ENCODE measurements around the gene PXDN.

PXDN gene

GRCh38 chr2:1674276-1674675, 70.0 kb downstream of the PXDN start:
- no peak for DNase-seq (ENCODE audit: low read depth)
- no peak overlapping the region for H3K4me3 ChIP-seq (ENCODE audit: low read length)
- no peak for TF ChIP-seq CTCF (conservative IDR thresholded peaks at IDR 0.05; ENCODE audit: low read depth, low read length)

- TF ChIP-seq CTCF (conservative IDR thresholded peaks at IDR 0.05; ENCODE audit: low read depth, low read length), result no peak
- no peak overlapping the region for H3K4me3 ChIP-seq (ENCODE audit: low read length)
- DNase-seq (ENCODE audit: low read depth), result no peak
Measured at GRCh38 chr2:1673160-1673944, 71.0 kb downstream of the PXDN start.

GRCh38 chr2:1672738-1673137, 71.6 kb downstream of the PXDN start:
- no peak for DNase-seq (ENCODE audit: low read depth)
- no peak for TF ChIP-seq CTCF (conservative IDR thresholded peaks at IDR 0.05; ENCODE audit: low read depth, low read length)
- H3K4me3 ChIP-seq (ENCODE audit: low read length), result no peak overlapping the region

GRCh38 chr2:1671916-1672315, 72.4 kb downstream of the PXDN start:
- TF ChIP-seq CTCF (conservative IDR thresholded peaks at IDR 0.05; ENCODE audit: low read depth, low read length), result no peak
- no peak for DNase-seq (ENCODE audit: low read depth)

GRCh38 chr2:1670636-1671035, 73.7 kb downstream of the PXDN start:
- TF ChIP-seq CTCF (conservative IDR thresholded peaks at IDR 0.05; ENCODE audit: low read depth, low read length), result no peak
- DNase-seq (ENCODE audit: low read depth), result no peak
- no peak overlapping the region for H3K4me3 ChIP-seq (ENCODE audit: low read length)

More at GRCh38 chr2:1671916-1672315, 72.4 kb downstream of the PXDN start:
- no peak overlapping the region for H3K4me3 ChIP-seq (ENCODE audit: low read length)

GRCh38 chr2:1665761-1666505, 78.4 kb downstream of the PXDN start:
- no peak for TF ChIP-seq CTCF (conservative IDR thresholded peaks at IDR 0.05; ENCODE audit: low read depth, low read length)
- H3K4me3 ChIP-seq (ENCODE audit: low read length), result no peak overlapping the region
- no peak for DNase-seq (ENCODE audit: low read depth)
